HG02938 (cell line): ENCODE data around the gene PLXND1.
"Not testable (repeated sequence)": the region's sequence is repeated elsewhere in the genome, so short reads cannot be mapped to it uniquely, and the experiment has no call there.

Experiments
- ATAC-seq: cut with Tn5 transposase; IDR thresholded peaks from one replicate; pipeline ENCODE4 v1.9.1; 2021; ENCODE audit warnings: mild to moderate bottlenecking, moderate library complexity; ENCODE audit not compliant: unreplicated experiment

Gene PLXND1

GRCh38 chr3:129515108-129515820, 91.2 kb downstream of the PLXND1 start:
- ATAC-seq: not testable (repeated sequence)

- ATAC-seq: no peak
These were observed 91.9 kb downstream of the PLXND1 start for GRCh38 chr3:129514563-129514962.

GRCh38 chr3:129514110-129514509, 92.4 kb downstream of the PLXND1 start:
- no peak for ATAC-seq

GRCh38 chr3:129513705-129514104, 92.8 kb downstream of the PLXND1 start:
- no peak for ATAC-seq

- ATAC-seq: no peak
These were observed 93.9 kb downstream of the PLXND1 start for GRCh38 chr3:129512595-129512994.

- no peak for ATAC-seq
These were observed 99.2 kb downstream of the PLXND1 start for GRCh38 chr3:129507181-129507831.

- no peak for ATAC-seq
These were observed 100.2 kb downstream of the PLXND1 start for GRCh38 chr3:129506231-129506742.

GRCh38 chr3:129505341-129505740, 101.1 kb downstream of the PLXND1 start:
- no peak for ATAC-seq
